Loucy (cell line): ENCODE measurements around the gene TECPR1.

Experiments used
- H2AFZ ChIP-seq: fragments of 200-600 bp; sonication (generic); 2 replicates; pipeline ENCODE4 v1.6.0; 2016; ENCODE audit warnings: antibody characterized with exemption, mild to moderate bottlenecking, low read length, moderate library complexity
- H3F3A ChIP-seq: fragments of 200-600 bp; 2 replicates; pipeline ENCODE4 v1.6.0; 2016; ENCODE audit warnings: antibody characterized with exemption, low read depth, mild to moderate bottlenecking
- H3K27me3 ChIP-seq: fragments of 200-600 bp; sonication (generic); 2 replicates; pipeline ENCODE4 v1.6.1; 2014; ENCODE audit warnings: low read length, mild to moderate bottlenecking; ENCODE audit not compliant: insufficient read depth, poor library complexity, severe bottlenecking
- H3K36me3 ChIP-seq: fragments of 200-600 bp; sonication (generic); 2 replicates; pipeline ENCODE4 v1.6.1; 2016; ENCODE audit warnings: low read length; ENCODE audit not compliant: insufficient read depth
- H3K4me1 ChIP-seq: fragments of 200-600 bp; sonication (generic); 2 replicates; pipeline ENCODE4 v1.5.1; 2014; ENCODE audit warnings: low read length, mild to moderate bottlenecking; ENCODE audit not compliant: insufficient read depth, poor library complexity, severe bottlenecking
- H3K4me2 ChIP-seq: fragments of 200-600 bp; sonication (generic); 2 replicates; pipeline ENCODE4 v1.6.0; 2014; ENCODE audit warnings: antibody characterized with exemption, low read length, low read depth, mild to moderate bottlenecking; ENCODE audit not compliant: poor library complexity, severe bottlenecking
- H3K4me3 ChIP-seq: fragments of 200-600 bp; sonication (generic); 2 replicates; pipeline ENCODE4 v1.5.1; 2014; ENCODE audit warnings: low read length, mild to moderate bottlenecking, mixed read lengths; ENCODE audit not compliant: poor library complexity, severe bottlenecking
- H3K79me2 ChIP-seq: fragments of 200-600 bp; sonication (generic); 2 replicates; pipeline ENCODE4 v1.6.1; 2014; ENCODE audit warnings: low read length; ENCODE audit not compliant: insufficient read depth
- H3K9ac ChIP-seq: fragments of 200-600 bp; sonication (generic); 2 replicates; pipeline ENCODE4 v1.6.0; 2014; ENCODE audit warnings: mild to moderate bottlenecking, low read depth, low read length, moderate library complexity; ENCODE audit not compliant: poor library complexity, severe bottlenecking
- H3K9me2 ChIP-seq: fragments of 200-600 bp; sonication (generic); replicated peaks from 2 replicates; pipeline ENCODE4 v1.6.1; 2016; ENCODE audit warnings: low read depth, low read length, mixed read lengths
- H3K9me3 ChIP-seq: fragments of 200-600 bp; sonication (generic); 2 replicates; pipeline ENCODE4 v1.6.1; 2014; ENCODE audit warnings: mild to moderate bottlenecking, antibody characterized with exemption, low read length, low read depth; ENCODE audit not compliant: insufficient read depth
- H4K20me1 ChIP-seq: fragments of 200-600 bp; sonication (generic); 2 replicates; pipeline ENCODE4 v1.6.0; 2014; ENCODE audit warnings: antibody characterized with exemption, low read length, mild to moderate bottlenecking; ENCODE audit not compliant: insufficient read depth, poor library complexity, severe bottlenecking
- CTCF ChIP-seq: fragments of 200-600 bp; sonication (generic); conservative IDR thresholded peaks from 2 replicates; pipeline ENCODE4 v1.5.1; 2014; ENCODE audit warnings: mild to moderate bottlenecking, antibody characterized with exemption, low read length
- EZH2phosphoT487 ChIP-seq: fragments of 200-600 bp; IDR thresholded peaks from 2 replicates; pipeline ENCODE4 v1.6.1; 2018; ENCODE audit warnings: antibody characterized with exemption, mild to moderate bottlenecking, moderate library complexity, borderline replicate concordance

Gene TECPR1

GRCh38 chr7:98214811-98215321, 37.2 kb downstream of the TECPR1 start:
- H3K9me2 ChIP-seq = no peaks in the 10 kb centered on the region
- no peaks in the 10 kb centered on the region for H3F3A ChIP-seq
- no peaks in the 10 kb centered on the region for H3K79me2 ChIP-seq
- H3K27me3 ChIP-seq = no peaks in the 10 kb centered on the region
- TF ChIP-seq CTCF (no peak), EZH2phosphoT487 (no peak)
- no peak overlapping the region for H3K4me2 ChIP-seq
- no peaks in the 10 kb centered on the region for H4K20me1 ChIP-seq
- no peak overlapping the region for H3K9ac ChIP-seq
- H2AFZ ChIP-seq = no peak overlapping the region
- no peaks in the 10 kb centered on the region for H3K36me3 ChIP-seq
- no peak overlapping the region for H3K4me3 ChIP-seq
- no peaks in the 10 kb centered on the region for H3K9me3 ChIP-seq
- no peaks in the 10 kb centered on the region for H3K4me1 ChIP-seq

- no peak overlapping the region for H3K4me2 ChIP-seq
- no peaks in the 10 kb centered on the region for H3K27me3 ChIP-seq
- H3K4me1 ChIP-seq = no peaks in the 10 kb centered on the region
- no peaks in the 10 kb centered on the region for H3F3A ChIP-seq
- H3K9me2 ChIP-seq = no peaks in the 10 kb centered on the region
- H3K79me2 ChIP-seq = no peaks in the 10 kb centered on the region
- H4K20me1 ChIP-seq = no peaks in the 10 kb centered on the region
- H3K9ac ChIP-seq = no peak overlapping the region
- no peaks in the 10 kb centered on the region for H3K9me3 ChIP-seq
- H2AFZ ChIP-seq = no peak overlapping the region
- H3K4me3 ChIP-seq = no peak overlapping the region
- H3K36me3 ChIP-seq = no peaks in the 10 kb centered on the region
- no peak for TF ChIP-seq CTCF
- no peak for TF ChIP-seq EZH2phosphoT487
Measured at GRCh38 chr7:98213888-98214810, 37.9 kb downstream of the TECPR1 start.

- H3K9me3 ChIP-seq = no peaks in the 10 kb centered on the region
- H3K79me2 ChIP-seq = no peaks in the 10 kb centered on the region
- H3K27me3 ChIP-seq = no peaks in the 10 kb centered on the region
- TF ChIP-seq CTCF (no peak), EZH2phosphoT487 (no peak)
- no peak overlapping the region for H3K4me3 ChIP-seq
- H4K20me1 ChIP-seq = no peaks in the 10 kb centered on the region
- no peaks in the 10 kb centered on the region for H3K9me2 ChIP-seq
- H3K9ac ChIP-seq = no peak overlapping the region
- no peaks in the 10 kb centered on the region for H3K4me1 ChIP-seq
- H3K36me3 ChIP-seq = no peaks in the 10 kb centered on the region
- H3K4me2 ChIP-seq = no peak overlapping the region
- no peak overlapping the region for H2AFZ ChIP-seq
- no peaks in the 10 kb centered on the region for H3F3A ChIP-seq
Measured at GRCh38 chr7:98213296-98213887, 38.6 kb downstream of the TECPR1 start.
